GM18868 (cell line): ENCODE data around the gene CUEDC1.

ENCODE experiments used
- ATAC-seq: cut with Tn5 transposase; IDR thresholded peaks from one replicate; pipeline ENCODE4 v1.9.1; 2021; ENCODE audit warnings: mild to moderate bottlenecking, moderate library complexity; ENCODE audit not compliant: unreplicated experiment

CUEDC1 gene

DNA sequence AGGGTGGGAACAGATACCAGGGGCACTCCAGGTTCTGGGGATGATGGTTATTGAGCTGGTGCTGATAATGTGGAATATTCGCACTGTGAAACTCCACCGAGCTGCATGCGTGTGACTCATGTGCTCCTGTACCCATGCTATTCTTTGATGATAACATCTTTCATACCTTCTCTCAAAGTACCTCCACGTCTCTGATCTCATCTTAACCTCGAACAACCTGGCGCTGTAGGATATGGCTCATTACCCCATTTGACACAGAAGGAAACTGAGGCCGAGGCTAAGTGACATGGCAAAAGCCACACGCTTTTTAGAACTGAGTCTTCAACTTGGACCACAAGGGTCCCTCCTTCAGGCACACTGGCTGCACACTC lies 75.1 kb downstream of the CUEDC1 start:
- no peak for ATAC-seq

DNA sequence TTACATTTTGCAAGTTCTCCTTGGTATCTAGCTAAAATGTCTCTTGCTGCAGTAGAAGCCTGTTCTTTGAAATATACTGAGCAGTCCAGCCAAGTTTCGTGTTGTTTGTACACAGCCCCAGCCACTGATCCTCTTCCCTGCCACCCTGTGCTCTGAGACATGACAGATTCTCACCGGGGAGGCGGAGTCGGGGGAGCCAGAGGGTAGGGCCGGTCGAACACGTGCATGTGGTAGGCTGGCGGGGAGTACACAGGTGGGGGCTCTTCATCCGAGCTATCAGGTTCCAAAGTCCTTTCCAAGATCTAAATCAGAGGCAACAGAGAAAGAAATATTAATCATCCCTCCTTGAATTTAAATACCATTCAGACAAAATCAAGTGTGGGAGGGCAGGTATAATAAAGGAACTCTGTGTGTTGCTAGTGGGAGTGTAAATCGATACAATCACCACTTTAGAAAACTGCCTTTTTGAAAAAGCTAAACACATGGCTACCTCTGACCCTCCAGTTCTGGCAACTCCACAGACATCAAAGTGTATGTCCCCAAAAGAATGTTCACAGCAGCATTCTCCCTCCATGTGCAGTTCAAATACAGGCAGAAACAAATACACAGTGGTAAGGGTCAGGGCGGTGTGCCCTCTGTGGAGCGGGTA lies 75.7 kb downstream of the CUEDC1 start:
- no peak for ATAC-seq

DNA sequence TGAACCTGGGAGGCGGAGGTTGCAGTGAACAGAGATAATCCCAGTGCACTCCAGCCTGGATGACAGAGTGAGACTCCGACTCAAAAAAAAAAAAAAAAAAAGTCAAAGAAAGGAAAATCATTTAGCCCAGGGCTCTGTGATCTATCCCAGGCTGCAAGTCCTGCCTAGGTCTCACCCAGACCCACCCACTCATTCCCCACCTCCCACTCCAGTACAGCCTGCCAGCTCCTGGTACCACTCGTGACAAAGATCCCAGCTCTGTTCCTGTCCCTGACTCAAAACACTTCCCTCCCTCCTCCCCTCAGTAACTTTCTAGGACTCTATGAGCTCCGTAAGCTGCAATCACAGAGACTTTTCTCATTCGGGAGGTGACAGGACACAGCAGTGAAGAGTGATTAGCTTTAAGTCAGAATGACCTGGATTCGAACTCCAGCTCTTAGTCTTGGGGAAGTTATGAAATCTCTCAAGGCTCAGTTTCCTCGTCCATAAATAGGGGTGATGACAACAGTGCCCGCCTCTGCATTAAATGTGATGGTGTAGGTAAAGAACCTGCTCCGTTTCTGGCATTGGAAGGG lies 77.3 kb downstream of the CUEDC1 start:
- ATAC-seq = no peak

DNA sequence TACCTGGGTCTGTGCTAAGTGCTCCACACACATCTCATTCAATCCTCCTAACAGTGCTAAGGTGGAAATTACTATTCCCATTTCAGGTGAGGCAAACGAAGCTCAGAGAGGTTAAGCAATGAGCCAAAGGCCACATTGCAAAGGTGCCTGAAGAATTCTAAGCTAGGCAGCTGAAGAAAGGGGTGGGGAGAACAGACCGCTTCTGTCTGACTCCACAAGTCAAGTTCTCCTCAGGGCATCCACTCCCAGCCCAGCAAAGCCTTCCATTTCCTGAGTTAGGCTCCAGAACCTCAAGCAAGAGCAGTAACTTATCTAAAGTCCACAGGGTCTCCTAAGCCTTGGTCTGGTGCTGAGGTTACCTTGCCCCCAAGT lies 78.4 kb downstream of the CUEDC1 start:
- ATAC-seq = no peak

DNA sequence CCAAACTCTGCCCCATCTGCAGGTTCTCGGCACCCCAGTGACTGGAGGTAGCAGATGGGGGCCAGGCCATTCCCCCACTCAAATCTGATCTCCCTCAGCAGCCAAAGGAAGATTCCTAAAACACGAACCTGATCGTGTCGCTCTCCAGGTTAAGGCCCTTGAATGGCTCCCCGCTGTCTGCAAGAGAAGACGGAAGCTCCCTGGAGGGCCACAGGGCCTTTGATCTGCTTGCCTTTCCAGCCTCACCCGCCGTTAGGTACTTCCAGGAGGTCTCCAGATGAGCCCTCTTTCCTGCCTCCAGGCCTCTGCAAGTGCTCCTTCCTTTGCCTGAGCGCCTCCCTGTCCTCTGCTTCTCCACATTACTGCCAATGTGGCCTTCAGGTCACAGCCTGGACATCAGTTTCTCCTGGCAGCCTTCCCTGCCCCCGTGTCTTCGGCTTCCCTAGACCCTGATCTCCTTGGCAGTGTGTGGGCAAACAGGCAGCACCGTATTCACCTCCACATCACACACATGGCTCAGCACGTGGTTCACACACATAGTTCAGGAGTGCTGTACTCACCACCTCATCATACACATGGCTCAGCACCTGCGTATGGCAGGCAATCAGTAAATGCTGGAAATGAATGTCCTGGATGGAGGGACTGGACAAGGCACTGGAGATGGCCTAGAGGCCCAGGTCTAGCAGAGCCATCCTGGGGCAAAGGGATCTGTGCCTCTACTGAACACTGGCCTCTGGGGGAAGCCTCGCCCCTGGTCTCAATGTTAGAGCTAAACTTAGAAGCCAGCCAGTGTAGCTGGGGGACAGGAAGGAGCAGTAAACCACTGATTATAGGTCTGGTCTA lies 79.0 kb downstream of the CUEDC1 start:
- no peak for ATAC-seq

DNA sequence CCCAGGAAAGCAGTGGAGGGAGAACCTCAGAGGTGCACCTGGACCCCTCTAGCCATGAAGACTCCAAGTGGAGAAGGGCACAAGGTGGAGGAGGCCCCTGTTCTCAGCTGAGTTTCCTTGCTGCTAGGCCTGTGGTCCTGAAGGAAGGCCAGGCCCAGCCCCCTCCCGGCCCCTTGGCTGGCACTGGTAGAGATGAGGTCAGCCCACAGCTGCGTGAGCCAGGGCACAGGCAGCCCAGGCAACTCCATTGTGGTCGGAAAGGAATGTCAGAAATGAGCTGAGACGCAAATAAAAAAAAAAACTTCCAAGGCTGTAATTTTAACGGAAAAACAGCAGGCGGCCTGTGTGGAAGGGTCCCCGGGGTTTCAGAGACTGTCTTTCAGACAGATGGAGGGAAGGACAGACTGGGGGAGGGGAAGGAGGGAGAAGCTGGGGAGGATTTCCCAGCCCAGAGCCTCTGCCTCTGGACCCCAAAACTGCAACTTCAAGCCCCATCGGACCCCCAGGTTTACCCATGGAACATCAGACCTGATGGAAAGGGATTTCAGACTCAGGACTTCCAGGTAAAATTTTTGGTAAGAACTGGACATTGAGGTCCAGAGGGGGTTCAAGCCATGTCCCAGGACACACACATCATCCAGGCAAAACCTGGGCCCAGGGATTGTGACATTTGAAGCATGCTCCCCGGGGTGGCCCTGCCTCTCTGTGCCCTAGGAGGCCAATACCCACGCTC lies 79.8 kb downstream of the CUEDC1 start:
- ATAC-seq = no peak

DNA sequence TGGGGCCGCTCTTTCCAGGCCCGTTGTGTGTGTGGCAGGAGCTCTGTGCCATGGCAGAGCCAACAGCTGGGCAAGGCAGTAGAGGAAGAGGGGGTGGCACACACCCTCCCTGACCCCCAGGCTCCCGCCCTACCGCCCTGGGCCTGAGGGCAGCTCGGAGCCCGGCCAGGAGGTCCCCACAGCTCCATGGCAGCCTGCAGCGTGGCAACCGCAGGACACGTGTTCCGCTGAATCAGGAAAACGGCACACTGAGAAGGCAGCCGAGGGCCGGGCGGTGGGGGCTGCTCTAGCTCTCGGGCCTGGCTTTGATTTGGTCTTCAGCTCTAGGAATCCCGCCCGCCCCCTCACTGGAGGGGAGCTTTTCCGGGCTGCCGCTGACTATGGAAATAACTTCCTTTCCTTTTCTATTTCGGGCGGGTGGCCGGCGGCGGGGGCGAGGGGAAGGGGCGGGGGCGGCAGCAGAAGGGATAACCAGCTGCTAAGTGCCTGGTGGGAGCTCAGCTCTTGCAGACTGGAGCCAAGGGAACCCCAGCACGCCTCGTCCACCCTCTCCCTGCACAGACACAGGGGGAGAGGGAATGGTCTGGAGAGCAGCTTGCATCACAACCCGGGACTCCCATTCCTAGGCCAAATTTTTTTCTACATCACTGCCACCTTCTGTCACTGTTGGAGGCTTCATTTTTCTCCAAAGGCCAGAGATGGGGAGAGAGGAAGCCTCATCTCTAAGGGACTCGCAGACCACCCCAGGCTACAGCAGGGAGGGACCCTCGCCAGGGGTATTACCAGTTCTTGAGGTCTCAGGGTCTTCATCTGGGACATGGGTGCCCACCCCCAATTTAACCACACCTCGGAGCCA lies 80.5 kb downstream of the CUEDC1 start:
- no peak for ATAC-seq

DNA sequence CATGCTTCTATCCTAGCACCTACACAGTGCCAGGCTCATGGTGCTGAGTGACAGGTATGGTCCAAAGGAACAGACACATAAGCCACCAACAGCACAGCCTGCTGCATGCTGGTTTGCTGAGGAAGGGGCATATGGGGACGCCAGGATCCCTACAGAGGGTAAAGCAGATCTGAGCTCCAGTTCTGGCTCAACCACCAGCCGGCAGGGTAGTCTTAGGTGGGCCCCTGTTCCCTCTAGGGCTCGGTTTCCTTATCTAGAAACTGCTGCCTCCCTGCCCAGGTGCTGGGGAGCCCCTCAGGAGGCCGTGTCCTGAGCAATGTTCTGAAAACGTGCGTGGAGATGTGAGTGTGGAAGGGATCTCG lies 81.2 kb downstream of the CUEDC1 start:
- no peak for ATAC-seq

DNA sequence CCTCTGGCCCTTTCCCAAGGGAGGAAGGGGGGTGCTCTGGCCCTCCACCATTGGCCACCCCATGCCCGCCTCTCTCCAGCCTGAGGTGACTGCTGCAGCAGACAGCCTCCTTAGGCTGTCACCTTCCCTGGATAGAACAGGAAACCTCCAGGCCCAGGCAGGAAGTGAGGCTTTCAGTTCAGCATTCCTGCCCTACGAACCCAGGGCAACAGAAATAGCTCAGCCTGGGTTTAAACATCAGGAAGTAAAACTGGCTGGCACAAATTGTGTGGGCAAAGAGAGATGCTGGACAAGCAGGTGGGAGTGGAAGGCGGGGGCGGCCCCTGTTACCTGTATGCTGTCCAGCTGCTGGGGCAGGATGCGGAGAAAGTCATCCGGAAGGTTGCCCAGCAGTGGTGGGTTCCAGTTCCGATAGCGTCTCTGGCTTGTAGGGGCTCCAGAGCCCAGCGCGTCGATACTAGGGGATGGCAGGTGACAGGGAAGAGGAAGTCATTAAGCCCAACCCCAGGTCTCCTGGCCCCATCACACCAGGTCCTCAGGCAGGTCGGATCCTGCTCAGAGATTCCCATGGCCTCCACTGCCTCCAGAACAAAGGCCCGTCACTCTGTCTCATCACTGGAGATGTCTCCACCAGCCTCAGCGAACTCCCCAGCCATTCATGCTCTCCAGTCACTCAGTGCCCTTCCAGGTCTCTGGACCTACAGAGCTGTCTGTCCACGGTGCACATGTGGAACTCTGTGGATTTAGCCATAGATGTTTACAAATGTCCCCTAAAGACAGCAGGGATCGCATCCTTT lies 81.8 kb downstream of the CUEDC1 start:
- ATAC-seq = no peak

DNA sequence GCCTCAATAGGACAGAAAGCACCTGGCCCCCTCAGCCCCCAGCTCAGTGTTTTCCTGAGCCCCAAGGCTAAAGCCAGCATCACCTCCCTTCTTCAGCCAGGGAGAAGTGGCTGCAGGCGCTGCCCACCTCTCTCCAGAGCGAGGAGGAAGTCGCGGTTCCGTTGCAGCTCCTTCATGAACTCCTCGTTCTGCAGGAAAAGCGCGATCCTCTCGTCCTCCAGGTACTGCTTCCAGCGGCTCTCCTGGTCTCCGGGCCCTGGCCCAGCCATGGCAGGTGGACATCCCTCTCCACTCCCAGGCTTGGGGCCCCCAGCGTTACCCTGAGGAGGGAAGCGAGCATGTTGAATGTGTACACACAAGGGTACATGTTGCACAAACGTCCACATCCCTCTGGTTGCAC lies 82.7 kb downstream of the CUEDC1 start:
- ATAC-seq = no peak

DNA sequence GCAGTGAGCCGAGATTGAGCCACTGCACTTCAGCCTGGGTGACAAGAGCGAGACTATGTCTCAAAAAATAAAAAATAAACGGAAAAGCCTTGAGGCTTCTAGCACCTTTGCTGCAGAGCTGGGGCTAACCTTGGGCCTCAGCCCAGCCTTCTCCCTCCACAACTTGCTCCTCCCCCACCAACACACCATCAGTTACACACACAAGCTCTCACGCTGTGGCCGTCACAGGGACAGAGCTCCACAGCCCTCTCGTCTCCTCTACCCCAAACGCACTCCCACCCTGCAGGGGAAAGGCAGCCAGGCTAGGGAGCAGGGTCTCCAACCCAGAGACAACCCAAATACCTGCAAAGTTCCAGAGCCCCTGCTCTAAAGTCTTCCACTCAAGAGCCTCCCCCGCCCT lies 83.3 kb downstream of the CUEDC1 start:
- no peak for ATAC-seq

DNA sequence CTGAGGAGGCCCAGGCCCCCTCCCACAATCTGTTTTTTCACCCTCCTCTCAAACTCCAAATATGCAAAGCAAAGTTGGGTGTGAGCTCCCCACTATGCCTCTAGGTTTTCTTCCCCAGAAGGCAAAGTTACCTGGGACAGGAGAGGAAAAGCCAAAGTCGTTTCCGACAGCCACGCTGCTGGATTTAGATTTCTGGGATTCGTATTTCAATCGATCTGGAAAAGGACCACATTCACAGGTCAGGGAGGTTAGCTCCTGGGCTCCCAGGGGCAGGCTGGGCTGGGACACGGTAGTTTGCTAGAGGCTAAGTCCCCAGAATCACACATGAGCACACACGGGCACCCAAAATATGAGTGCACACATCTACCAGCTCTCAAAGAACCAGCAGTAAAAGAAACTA lies 84.1 kb downstream of the CUEDC1 start:
- no peak for ATAC-seq

DNA sequence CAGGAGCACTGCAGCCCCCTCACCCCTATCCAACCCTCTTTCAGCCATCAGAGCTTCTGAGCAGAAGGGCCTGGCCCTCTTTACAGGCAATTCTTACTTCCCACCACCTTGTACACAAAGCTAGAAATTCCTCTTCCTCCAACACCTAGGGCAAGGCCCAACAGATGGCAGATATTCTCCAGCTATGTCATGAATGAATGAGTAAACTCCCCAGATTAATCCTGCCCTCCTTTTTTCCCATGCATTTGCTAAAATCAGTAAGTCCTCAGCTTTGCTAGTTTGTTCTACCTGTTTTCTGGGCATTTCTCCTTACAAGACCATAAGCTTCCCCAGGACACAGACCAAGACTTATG lies 85.0 kb downstream of the CUEDC1 start:
- no peak for ATAC-seq

DNA sequence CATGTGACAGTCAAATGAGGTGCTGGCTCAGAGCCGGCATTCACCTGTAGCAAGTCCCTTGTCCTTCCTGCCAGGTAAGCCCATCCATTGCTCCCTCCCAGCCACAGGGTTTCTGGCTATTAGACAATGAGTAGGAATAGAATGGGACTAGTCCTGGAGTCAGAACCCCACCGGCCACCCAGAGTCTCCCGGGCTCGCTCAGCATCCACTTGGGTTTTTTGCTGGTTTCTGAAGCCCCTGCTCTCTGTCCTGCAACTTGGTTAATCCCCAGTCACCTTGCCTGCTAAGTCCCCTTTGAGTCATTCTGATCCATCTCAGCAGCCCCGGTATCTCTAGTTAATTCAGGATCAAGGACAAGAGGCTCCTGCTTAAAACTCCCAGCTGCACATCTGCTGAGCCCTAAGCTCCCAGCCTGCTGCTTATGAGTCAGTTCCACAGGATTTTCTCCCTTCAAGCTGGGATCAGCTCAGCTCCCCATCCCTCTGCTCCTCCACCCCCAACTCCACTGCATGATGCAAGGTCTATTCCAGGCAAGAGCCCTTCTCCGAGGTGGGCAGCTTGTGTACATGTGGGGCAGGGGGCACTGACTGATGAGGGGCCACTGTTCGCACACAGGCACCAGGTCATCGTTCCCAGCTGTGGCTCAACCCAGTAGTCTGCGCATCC lies 85.5 kb downstream of the CUEDC1 start:
- no peak for ATAC-seq

DNA sequence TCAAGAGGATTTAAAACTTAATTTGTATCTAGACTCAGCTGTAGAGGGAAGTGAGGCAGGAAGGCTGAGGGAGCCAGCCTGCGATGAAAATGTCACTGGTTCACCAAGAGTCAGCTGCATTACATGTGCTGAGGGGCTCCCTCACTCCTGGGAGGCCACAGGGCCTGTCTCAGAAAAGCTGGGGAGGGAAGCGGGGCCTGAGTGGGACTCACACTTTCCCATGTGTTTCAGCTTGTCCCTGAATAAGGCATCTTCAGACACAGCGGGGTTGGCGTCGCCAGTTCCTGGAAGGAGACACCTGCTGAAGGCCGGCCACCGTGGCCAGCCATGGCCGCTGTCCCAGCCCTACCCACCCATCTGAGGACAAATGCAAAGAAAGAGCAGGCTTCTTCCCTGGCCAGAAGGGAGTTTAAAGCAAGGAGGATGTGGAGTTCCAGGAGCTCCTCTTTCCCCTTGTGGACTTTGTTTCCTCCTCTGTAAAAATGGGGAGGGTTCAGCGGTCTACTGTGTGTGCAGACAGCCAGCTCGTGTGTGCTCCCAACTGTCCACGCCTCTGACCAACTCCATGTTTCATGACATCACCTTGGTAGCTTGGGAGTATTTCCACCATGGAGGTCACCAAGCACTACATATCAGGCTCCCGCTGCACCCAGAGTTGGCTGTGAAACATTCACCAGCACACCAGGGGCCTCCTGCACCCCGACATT lies 86.1 kb downstream of the CUEDC1 start:
- ATAC-seq = no peak

DNA sequence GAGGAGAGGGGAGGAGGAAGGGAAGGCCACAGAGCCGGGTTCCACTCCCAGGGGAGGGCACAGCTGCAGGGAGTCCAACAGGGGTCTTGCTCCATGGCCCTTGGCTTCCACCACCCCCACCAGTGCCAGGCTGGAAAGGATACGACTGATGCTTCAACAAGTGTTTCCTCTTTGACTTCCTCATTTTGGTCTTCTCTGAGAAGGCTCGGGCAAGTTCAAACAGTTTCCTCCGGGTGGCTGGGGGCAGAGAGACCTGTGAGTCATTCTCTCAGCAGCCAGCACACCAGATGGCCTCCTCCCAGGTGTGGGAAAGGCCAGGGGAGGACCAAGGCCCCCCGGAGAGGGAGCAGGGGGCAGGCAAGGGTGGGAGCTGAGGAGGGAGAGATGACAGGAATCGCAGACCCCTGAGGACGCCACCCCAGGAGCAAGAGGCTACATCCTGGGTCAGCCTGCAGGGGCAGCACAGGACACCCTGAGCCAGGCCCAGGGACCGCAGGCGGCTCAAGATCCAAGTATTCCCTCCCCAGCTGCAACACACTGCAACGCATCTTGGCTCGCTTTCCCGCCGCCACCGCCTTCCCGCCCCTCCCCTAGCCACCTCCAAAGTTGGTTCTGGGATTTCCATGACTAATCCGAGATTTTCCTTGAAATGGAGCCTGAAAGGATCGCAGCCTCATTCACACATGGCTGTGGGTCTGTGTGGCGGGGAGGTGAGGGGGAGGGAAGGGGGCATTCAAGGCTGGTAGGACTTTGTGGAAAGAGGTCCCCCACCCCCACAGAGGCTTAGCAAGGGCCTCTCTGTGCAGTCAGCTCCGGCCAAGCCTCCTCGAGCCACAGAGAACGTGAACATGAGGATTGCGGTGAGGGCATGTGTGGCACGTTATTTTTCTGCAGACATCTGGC lies 87.0 kb downstream of the CUEDC1 start:
- peak; percentile 88 for ATAC-seq

DNA sequence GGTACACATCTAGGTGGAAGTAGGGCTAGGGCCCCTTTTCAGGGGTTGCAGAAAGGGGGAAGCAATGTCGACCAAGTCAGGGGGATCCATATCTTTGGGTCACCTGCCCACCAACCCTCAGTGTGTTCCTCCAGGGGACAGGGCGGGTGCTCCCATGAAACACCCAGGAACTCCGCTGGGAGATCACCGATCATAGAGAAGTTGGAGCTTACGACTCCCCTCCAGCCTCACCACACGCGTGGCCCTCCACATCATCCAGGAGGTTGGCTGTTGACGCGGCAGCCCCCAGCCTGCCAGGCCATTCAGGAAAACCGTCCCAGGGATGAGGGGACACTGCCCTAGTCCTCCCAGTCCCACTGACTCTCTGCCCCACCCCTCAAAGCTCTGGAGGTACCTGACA lies 88.1 kb downstream of the CUEDC1 start:
- no peak for ATAC-seq

DNA sequence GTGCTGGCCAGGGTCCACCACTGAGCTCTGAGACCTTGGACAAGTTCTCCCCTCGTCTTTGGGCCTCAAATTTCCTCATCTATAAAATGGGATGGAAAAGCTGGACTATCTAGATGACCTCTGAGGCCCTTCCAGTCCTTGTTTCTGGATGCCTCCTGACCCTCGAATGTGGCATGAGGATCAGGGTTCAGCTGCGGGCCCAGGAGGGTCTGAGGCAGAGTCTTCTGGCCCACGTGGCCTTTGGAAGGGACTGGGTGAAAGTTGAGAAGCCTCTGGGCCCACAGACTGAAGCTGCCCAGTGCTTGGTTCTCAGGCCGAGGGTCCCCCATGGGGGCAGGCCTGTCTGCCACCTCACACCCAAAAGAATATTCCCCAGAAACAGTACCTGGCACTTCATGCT lies 88.5 kb downstream of the CUEDC1 start:
- ATAC-seq = no peak
